ENCODE data around the gene KASH5. TPM values are rescaled to one million over a fixed set of nuclear protein-coding genes. Genes with fewer than 3 reads are reported as not detected.

KASH5 gene, protein sequence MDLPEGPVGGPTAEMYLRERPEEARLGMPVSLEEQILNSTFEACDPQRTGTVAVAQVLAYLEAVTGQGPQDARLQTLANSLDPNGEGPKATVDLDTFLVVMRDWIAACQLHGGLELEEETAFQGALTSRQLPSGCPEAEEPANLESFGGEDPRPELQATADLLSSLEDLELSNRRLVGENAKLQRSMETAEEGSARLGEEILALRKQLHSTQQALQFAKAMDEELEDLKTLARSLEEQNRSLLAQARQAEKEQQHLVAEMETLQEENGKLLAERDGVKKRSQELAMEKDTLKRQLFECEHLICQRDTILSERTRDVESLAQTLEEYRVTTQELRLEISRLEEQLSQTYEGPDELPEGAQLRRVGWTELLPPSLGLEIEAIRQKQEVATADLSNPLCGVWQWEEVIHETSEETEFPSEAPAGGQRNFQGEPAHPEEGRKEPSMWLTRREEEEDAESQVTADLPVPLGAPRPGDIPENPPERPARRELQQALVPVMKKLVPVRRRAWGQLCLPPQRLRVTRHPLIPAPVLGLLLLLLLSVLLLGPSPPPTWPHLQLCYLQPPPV
- polyA plus RNA-seq (2012; ENCODE audit: missing spikeins) = not detected

GRCh38 chr19:49387936-49388372 lies at the start of gene KASH5:
KASH5 (plus strand) TSS chr19:49388249; CDS start chr19:49390884, 2,635 bp downstream.
- no peak for DNase-seq (ENCODE audit: insufficient read length)
- FAIRE-seq = no peak
- TF ChIP-seq TAF1 (IDR thresholded peaks at IDR 0.05; ENCODE audit: borderline replicate concordance, low read depth, low read length) (no peak), POLR2AphosphoS5 (IDR thresholded peaks at IDR 0.05; ENCODE audit: low read depth, low read length) (no peak), POLR2A (IDR thresholded peaks at IDR 0.05; ENCODE audit: low read depth, low read length) (no peak)

DNA sequence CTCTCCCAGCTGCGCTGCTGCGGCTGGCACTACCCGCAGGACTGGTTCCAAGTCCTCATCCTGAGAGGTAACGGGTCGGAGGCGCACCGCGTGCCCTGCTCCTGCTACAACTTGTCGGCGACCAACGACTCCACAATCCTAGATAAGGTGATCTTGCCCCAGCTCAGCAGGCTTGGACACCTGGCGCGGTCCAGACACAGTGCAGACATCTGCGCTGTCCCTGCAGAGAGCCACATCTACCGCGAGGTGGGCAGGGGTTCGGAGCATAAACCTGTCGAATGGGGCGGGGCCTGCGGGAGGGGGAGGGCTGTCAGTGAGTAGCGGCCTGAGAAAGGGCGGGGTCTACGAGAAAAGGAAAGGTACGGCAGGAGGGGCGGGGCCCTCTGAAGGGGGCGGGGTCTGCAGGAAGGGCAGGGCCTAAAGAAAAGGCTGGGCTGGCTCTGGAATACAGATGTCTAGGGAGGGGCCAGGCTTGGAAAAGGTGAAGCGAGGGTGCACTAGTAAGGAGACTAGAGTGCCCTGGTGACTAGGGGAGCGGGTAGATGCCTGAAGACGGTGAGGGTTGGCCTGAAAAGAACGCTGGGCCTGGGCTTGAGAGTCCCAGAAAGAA lies 49.3 kb upstream of the KASH5 start:
- DNase-seq (ENCODE audit: insufficient read length) (no peak), FAIRE-seq (no peak)
- TF ChIP-seq TAF1 (IDR thresholded peaks at IDR 0.05; ENCODE audit: borderline replicate concordance, low read depth, low read length) = no peak
- TF ChIP-seq POLR2AphosphoS5 (IDR thresholded peaks at IDR 0.05; ENCODE audit: low read depth, low read length) = no peak
- no peak for TF ChIP-seq POLR2A (IDR thresholded peaks at IDR 0.05; ENCODE audit: low read depth, low read length)

DNA sequence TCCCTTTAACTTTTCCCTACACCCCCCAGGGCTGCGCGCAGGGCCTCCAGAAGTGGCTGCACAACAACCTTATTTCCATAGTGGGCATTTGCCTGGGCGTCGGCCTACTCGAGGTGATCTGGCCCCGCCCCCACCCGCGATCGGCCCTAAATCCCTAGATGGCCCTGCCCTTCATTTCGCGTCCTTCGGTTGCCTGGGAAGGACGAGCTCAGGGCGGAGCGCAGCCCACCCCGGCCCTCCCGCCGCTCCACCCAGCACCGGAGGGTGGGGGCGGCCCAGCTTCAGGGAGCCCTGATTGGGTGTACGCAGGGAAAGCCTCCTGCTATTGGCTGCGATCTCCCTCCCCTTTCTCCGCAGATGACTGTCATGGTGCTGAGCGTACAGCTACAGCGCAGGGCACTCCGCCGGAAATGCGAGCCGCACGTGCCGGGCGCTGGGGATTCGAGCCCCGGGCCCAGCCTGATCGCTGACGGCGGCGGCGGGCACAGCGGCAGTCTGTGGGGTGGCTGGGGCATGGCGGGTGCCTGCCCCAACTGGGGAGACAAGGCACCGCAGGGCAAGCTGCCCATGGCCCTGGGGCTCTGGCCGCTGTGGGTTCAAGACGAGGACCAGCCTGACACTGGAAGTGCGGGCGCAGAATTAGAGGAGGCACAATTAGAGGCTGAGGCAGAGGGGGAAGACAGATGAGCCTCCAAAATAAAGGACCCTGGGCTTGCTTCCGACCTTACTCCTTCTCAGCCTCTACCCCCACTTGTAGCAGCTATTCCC lies 48.6 kb upstream of the KASH5 start:
- TF ChIP-seq TAF1 (IDR thresholded peaks at IDR 0.05; ENCODE audit: borderline replicate concordance, low read depth, low read length) (no peak), POLR2AphosphoS5 (IDR thresholded peaks at IDR 0.05; ENCODE audit: low read depth, low read length) (no peak), POLR2A (IDR thresholded peaks at IDR 0.05; ENCODE audit: low read depth, low read length) (no peak)
- no peak for DNase-seq (ENCODE audit: insufficient read length)
- FAIRE-seq = no peak

- FAIRE-seq (peak; percentile 90), DNase-seq (ENCODE audit: insufficient read length) (peak; percentile 89)
- TF ChIP-seq POLR2A (IDR thresholded peaks at IDR 0.05; ENCODE audit: low read depth, low read length) = no peak
- TF ChIP-seq TAF1 (IDR thresholded peaks at IDR 0.05; ENCODE audit: borderline replicate concordance, low read depth, low read length) = no peak
- no peak for TF ChIP-seq POLR2AphosphoS5 (IDR thresholded peaks at IDR 0.05; ENCODE audit: low read depth, low read length)
Observed at GRCh38 chr19:49340069-49340864, 47.8 kb upstream of the KASH5 start.

DNA sequence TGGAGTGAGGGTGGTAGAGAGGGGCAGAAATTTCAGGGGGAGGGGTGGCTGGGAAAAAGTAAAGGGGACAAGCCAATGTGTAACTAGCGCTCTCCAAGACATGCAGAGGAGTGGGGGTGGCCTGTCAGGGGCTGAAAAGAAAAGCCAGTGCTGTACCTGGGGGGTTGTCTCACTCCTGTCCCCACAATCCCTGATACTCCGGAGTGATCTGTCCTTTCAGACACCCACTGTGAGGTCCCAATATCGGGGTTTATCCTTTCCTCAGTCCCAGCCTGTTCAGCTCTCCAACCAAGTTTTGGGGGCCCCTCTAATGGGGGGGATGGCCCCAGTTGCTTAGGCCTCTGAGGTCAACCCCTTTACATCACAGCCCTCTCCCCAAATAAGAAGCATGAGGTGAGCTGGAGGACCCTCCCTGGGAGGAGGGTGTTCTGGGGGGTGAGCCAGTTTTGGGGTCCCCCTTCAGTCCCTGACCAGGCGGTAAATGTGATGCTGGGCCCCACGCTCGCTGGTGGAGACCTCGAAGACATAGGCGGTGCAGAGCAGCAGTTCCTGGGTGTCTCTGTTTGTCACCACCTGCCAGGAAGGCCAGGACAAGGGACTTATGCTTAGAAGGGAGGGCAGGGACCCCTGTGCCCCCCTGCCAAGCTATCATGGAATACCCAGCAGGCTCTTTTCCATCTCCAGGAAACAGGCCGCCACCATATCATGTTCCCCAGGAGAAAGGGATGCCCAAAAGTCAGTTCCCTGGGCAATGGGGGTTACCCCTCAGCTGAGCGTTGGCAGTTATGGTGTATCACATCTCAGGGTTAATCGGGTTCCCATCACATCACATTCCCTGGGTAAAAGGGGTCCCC lies 47.0 kb upstream of the KASH5 start:
- DNase-seq (ENCODE audit: insufficient read length) (no peak), FAIRE-seq (no peak)
- TF ChIP-seq POLR2AphosphoS5 (IDR thresholded peaks at IDR 0.05; ENCODE audit: low read depth, low read length) (no peak), POLR2A (IDR thresholded peaks at IDR 0.05; ENCODE audit: low read depth, low read length) (no peak), TAF1 (IDR thresholded peaks at IDR 0.05; ENCODE audit: borderline replicate concordance, low read depth, low read length) (no peak)

GRCh38 chr19:49342291-49342721 lies 45.7 kb upstream of the KASH5 start:
- no peak for FAIRE-seq
- no peak for TF ChIP-seq POLR2A (IDR thresholded peaks at IDR 0.05; ENCODE audit: low read depth, low read length)
- no peak for TF ChIP-seq POLR2AphosphoS5 (IDR thresholded peaks at IDR 0.05; ENCODE audit: low read depth, low read length)
- no peak for TF ChIP-seq TAF1 (IDR thresholded peaks at IDR 0.05; ENCODE audit: borderline replicate concordance, low read depth, low read length)
- no peak for DNase-seq (ENCODE audit: insufficient read length)

DNA sequence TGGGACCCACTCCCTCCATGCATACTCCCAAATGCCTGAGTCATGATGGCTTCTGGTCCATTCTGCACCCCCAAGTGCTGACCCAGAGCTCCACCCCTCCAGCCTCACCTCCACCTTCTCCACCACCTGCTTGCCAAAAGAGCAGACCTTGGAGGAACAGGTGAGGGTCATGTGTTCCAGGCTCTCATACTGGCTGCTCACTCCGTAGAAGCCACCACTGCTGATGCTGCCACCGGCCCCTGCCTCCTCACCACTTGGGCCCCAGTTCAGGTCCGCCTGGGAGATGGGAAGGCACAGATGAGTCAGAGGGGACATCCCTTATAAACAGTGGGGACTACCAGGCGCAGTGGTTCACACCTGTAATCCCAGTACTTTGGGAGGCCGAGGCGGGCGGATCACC lies 44.9 kb upstream of the KASH5 start:
- no peak for DNase-seq (ENCODE audit: insufficient read length)
- TF ChIP-seq POLR2A (IDR thresholded peaks at IDR 0.05; ENCODE audit: low read depth, low read length) = no peak
- TF ChIP-seq TAF1 (IDR thresholded peaks at IDR 0.05; ENCODE audit: borderline replicate concordance, low read depth, low read length) = no peak
- TF ChIP-seq POLR2AphosphoS5 (IDR thresholded peaks at IDR 0.05; ENCODE audit: low read depth, low read length) = no peak
- no peak for FAIRE-seq

- TF ChIP-seq TAF1 (IDR thresholded peaks at IDR 0.05; ENCODE audit: borderline replicate concordance, low read depth, low read length) = no peak
- no peak for TF ChIP-seq POLR2AphosphoS5 (IDR thresholded peaks at IDR 0.05; ENCODE audit: low read depth, low read length)
- no peak for TF ChIP-seq POLR2A (IDR thresholded peaks at IDR 0.05; ENCODE audit: low read depth, low read length)
- DNase-seq (ENCODE audit: insufficient read length) (no peak), FAIRE-seq (no peak)
Observed at GRCh38 chr19:49344505-49345423, 43.3 kb upstream of the KASH5 start.

GRCh38 chr19:49347191-49347590 lies 40.9 kb upstream of the KASH5 start:
- DNase-seq (ENCODE audit: insufficient read length) (no peak), FAIRE-seq (no peak)
- no peak for TF ChIP-seq TAF1 (IDR thresholded peaks at IDR 0.05; ENCODE audit: borderline replicate concordance, low read depth, low read length)
- no peak for TF ChIP-seq POLR2AphosphoS5 (IDR thresholded peaks at IDR 0.05; ENCODE audit: low read depth, low read length)
- no peak for TF ChIP-seq POLR2A (IDR thresholded peaks at IDR 0.05; ENCODE audit: low read depth, low read length)
